ENCODE data around the gene MRTFB.

GRCh38 chr16:14286368-14287230, 215.5 kb downstream of the MRTFB start:
- TF ChIP-seq FOXA1 (IDR thresholded peaks at IDR 0.05): no peak
- TF ChIP-seq BHLHE40 (IDR thresholded peaks at IDR 0.05; ENCODE audit: borderline replicate concordance): no peak

Data from HEK293T (cell line).